Transverse colon (tissue), 3 donors: ENCODE results near the gene TBX5.

Experiments used
- CTCF ChIP-seq, 5 experiments: fragments of 200-600 bp in 3 of 5; fragments of 450-650 bp in 2 of 5; sonication (generic) in 3 of 5; IDR thresholded peaks; 1 replicate in 2 of 5; 2 replicates in 3 of 5; pipeline ENCODE4 v1.5.1; 2016 to 2017; ENCODE audit warnings: antibody characterized with exemption in 5 of 5, inconsistent platforms in 3 of 5, mild to moderate bottlenecking in 2 of 5, moderate library complexity in 1 of 5
- EP300 ChIP-seq: sonication (generic); formaldehyde crosslinking; IDR thresholded peaks from one replicate; pipeline ENCODE4 v1.6.1; 2017; ENCODE audit warnings: antibody characterized with exemption, low read depth
- POLR2A ChIP-seq: fragments of 450-650 bp; IDR thresholded peaks from one replicate; pipeline ENCODE4 v1.6.1; 2016; ENCODE audit warnings: antibody characterized with exemption, mild to moderate bottlenecking, moderate library complexity

- no peak for TF ChIP-seq CTCF (IDR thresholded peaks at IDR 0.05)
- TF ChIP-seq POLR2A, result no peak
- TF ChIP-seq EP300, result no peak
Measured at GRCh38 chr12:114406984-114407841, 1.3 kb upstream of the TBX5 start.
